Measurements from ENCODE around the gene LYRM4. TPM values are rescaled to one million over a fixed set of nuclear protein-coding genes. Genes with fewer than 3 reads are reported as not detected.

Gene LYRM4
- total and polyA plus RNA-seq, 7 donors: 11.3 to 21.1 (median 16.1) TPM

DNA sequence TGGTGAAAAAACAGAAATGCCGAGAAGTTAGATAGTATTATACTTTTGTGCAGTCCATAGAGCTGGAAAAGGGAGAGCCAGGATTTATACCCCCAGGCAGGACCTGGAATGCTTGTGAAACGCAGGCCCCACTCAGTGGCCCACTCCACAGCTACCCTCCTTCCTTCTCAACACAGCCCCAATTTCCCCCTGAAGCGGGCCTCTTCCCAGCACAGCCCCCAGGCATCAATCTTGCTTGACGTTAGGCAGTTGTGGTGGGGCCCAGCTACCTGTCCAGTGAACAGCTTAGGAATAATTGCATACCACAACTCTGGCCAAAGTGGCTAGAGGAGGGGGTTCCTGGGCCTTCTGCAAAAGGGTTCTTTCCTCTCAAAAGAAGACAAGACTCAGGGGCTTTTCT, 114.4 kb downstream of the LYRM4 start:
- Histone ChIP-seq H3K36me3 (ENCODE audit: insufficient read depth in 1 of 2, low read depth in 1 of 2) (no peaks in the 10 kb centered on the region), H3K4me3 (no peak overlapping the region), H3K9me3 (no peaks in the 10 kb centered on the region), H3K4me1 (peaks cover 6% of the 10 kb centered on the region), H3K27ac (no peak overlapping the region), H3K27me3 (ENCODE audit: insufficient read depth in 3 of 3, low read length in 2 of 3) (no peaks in the 10 kb centered on the region)
- WGBS, 3 donors: 91 to 95% (median 92%) methylated on average over 4 of the region's 4 CpGs
- intact Hi-C loops (cut with DNase I): loop anchor here (5.0 to 10.0 kb wide), 3 partner anchors 56 to 1398 kb away; no protein-coding TSS in a partner anchor
- ATAC-seq: no peak
- TF ChIP-seq, protein P1, sequence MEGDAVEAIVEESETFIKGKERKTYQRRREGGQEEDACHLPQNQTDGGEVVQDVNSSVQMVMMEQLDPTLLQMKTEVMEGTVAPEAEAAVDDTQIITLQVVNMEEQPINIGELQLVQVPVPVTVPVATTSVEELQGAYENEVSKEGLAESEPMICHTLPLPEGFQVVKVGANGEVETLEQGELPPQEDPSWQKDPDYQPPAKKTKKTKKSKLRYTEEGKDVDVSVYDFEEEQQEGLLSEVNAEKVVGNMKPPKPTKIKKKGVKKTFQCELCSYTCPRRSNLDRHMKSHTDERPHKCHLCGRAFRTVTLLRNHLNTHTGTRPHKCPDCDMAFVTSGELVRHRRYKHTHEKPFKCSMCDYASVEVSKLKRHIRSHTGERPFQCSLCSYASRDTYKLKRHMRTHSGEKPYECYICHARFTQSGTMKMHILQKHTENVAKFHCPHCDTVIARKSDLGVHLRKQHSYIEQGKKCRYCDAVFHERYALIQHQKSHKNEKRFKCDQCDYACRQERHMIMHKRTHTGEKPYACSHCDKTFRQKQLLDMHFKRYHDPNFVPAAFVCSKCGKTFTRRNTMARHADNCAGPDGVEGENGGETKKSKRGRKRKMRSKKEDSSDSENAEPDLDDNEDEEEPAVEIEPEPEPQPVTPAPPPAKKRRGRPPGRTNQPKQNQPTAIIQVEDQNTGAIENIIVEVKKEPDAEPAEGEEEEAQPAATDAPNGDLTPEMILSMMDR (IDR thresholded peaks at IDR 0.05): no peak
- no peak for DNase-seq

DNA sequence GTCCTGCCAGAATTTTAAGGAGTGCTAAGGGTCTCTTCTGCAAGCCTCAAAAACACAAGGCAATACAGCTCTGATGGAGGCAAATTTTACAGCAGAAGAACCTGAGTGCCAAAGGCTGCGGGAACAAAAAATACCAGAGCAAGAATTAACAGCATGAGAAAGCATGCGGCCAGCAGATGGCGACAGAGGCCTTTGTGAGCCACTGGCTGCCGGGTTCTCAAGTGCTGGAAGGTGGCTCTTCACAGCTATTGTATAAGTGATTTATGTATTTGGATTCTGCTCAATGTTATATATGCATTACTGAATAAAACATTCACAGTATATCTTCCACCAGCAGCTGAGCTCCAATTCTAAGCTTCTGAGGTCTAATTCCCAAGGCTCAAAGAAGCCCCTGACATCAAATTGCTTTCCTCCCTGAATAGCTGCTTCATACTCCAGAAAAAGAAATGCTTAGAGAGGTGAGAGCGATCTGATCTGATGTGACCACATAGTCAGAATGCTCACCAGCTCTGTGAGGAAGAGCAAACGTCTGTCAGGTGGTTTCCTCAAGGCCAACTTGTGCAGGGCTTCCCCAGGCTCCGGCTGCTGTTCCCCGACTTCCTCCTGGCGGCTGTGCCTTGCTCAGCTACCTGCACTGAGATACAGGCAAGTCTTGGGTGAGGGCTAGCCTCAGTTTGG, 117.0 kb downstream of the LYRM4 start:
- no peaks in the 10 kb centered on the region for H3K36me3 ChIP-seq (ENCODE audit: insufficient read depth in 1 of 2, low read depth in 1 of 2)
- H3K9me3 ChIP-seq: no peaks in the 10 kb centered on the region
- WGBS, 3 donors: 15 to 21% (median 18%) methylated on average over 9 of the region's 9 CpGs
- DNase-seq: peak; percentile 83 to 93
- H3K27ac ChIP-seq: peak overlapping the region; percentile 55
- TF ChIP-seq, protein P1 (IDR thresholded peaks at IDR 0.05): peak; percentile 96
- H3K4me3 ChIP-seq: no peak overlapping the region
- peaks cover 6% of the 10 kb centered on the region for H3K4me1 ChIP-seq
- no peaks in the 10 kb centered on the region for H3K27me3 ChIP-seq (ENCODE audit: insufficient read depth in 3 of 3, low read length in 2 of 3)
- peak; percentile 81 to 95 (median 91) for ATAC-seq
- intact Hi-C loops (cut with DNase I): loop anchor here (1.0 to 10.0 kb wide), 6 partner anchors 119 to 1401 kb away; partner anchors contain the start of genes FARS2 (in 1 of the 2) and LYRM4 (in 1 of the 2)

DNA sequence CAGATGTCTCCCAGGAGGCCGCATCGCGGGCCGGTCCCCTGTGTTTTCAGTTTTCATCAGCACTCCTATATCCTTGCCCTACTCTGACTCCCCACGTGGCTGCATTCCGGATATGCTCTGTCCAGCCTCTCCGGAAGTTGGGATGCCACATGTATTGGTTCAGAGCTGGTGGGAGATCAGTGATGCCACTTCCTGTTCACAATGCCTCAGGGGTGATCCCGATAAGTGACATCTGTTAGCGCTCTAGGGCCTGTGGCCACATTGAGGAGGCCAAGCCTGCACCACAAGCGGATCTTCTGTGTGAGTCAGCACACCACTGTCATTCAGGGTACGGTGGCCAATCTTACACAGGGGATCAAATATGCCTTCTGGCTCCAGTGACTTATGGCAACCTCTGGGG, 117.8 kb downstream of the LYRM4 start:
- Histone ChIP-seq H3K27me3 (ENCODE audit: insufficient read depth in 3 of 3, low read length in 2 of 3) (no peaks in the 10 kb centered on the region), H3K27ac (no peak overlapping the region), H3K36me3 (ENCODE audit: insufficient read depth in 1 of 2, low read depth in 1 of 2) (no peaks in the 10 kb centered on the region), H3K9me3 (no peaks in the 10 kb centered on the region), H3K4me3 (no peak overlapping the region), H3K4me1 (peaks cover 6% of the 10 kb centered on the region)
- TF ChIP-seq, protein P1 (IDR thresholded peaks at IDR 0.05): no peak
- intact Hi-C loops (cut with DNase I): loop anchor here (2.0 to 10.0 kb wide), 5 partner anchors 119 to 1402 kb away; partner anchors contain the start of genes FARS2 (in 1 of the 2) and LYRM4 (in 1 of the 2)
- ATAC-seq (peak in 2 of 4 donors; percentile 70 to 93), DNase-seq (no peak)
- WGBS, 3 donors: 79 to 86% (median 81%) methylated on average over 11 of the region's 11 CpGs

DNA sequence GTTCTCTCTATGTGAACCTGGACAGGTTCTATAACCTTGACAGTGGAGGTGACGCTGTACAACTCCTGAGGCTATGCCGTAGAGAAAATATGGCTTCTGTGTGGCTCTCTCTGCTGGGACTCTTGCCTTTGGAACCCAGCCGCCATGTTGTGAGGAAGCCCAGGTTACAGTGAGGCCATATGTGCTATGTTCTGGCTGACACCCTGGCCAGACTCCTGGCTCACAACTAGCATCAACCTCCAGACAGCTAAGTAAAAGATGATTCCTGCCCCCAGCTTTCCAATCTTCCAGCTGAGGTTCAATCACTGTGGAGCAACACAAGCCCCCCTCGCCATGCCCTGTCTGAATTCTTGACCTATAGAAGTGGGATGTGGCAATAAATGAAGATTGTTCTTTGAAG, 118.6 kb downstream of the LYRM4 start:
- H3K27me3 ChIP-seq (ENCODE audit: insufficient read depth in 3 of 3, low read length in 2 of 3): no peaks in the 10 kb centered on the region
- intact Hi-C loops (cut with DNase I): loop anchor here (2.0 to 10.0 kb wide), 5 partner anchors 120 to 1403 kb away; partner anchors contain the start of genes FARS2 (in 1 of the 2) and LYRM4 (in 1 of the 2)
- no peaks in the 10 kb centered on the region for H3K9me3 ChIP-seq
- no peak for DNase-seq
- peaks cover 6% of the 10 kb centered on the region for H3K4me1 ChIP-seq
- no peak overlapping the region for H3K27ac ChIP-seq
- ATAC-seq: no peak
- H3K4me3 ChIP-seq: no peak overlapping the region
- WGBS, 3 donors: 96 to 100% (median 99%) methylated on average over 4 of the region's 4 CpGs
- TF ChIP-seq, protein P1 (IDR thresholded peaks at IDR 0.05): no peak
- no peaks in the 10 kb centered on the region for H3K36me3 ChIP-seq (ENCODE audit: insufficient read depth in 1 of 2, low read depth in 1 of 2)
